Measurements from ENCODE around the gene STEAP3. TPM values are rescaled to one million over a fixed set of nuclear protein-coding genes. Genes with fewer than 3 reads are reported as not detected.

The STEAP3 gene
- polyA plus RNA-seq, 2 of the 4 experiments (the other 2 are of a cell fraction), result 23.5 to 30.2 TPM

GRCh38 chr2:119257198-119257597, 33.6 kb downstream of the STEAP3 start:
- H3K4me2 ChIP-seq, result no peak overlapping the region
- FAIRE-seq (no peak), ATAC-seq (no peak), DNase-seq (ENCODE audit: low read depth in 1 of 2, low spot score in 1 of 2) (no peak)
- ChIA-PET POLR2A (no interaction called here), CTCF (interaction anchor here (1.4 kb wide), 1 partner anchor 39 kb away, joined by 4 read pairs; no protein-coding TSS in a partner anchor)
- H3K27ac ChIP-seq, result peak overlapping the region; percentile 79 to 93; a peak in 3 of 6 replicates
- TF ChIP-seq HDAC2 (IDR thresholded peaks at IDR 0.05) (no peak), HOXA7 (CRISPR knock-in tag; IDR thresholded peaks at IDR 0.05) (no peak), CEBPB (IDR thresholded peaks at IDR 0.05) (no peak), PHF8 (IDR thresholded peaks at IDR 0.05; ENCODE audit: borderline replicate concordance, low read depth) (no peak), ZNF302 (CRISPR knock-in tag; IDR thresholded peaks at IDR 0.05) (no peak), ZSCAN20 (CRISPR knock-in tag; IDR thresholded peaks at IDR 0.05) (no peak), ZFP36 (IDR thresholded peaks at IDR 0.05; ENCODE audit: borderline replicate concordance, partially characterized antibody) (no peak), TFCP2L1 (CRISPR knock-in tag; IDR thresholded peaks at IDR 0.05) (no peak), HEYL (CRISPR knock-in tag; IDR thresholded peaks at IDR 0.05) (no peak), NFE2L2 (conservative IDR thresholded peaks at IDR 0.05; ENCODE audit: low read length) (no peak), NR3C1 (IDR thresholded peaks at IDR 0.05) (no peak), HES2 (IDR thresholded peaks at IDR 0.05) (no peak)
- H3K4me1 ChIP-seq, result peaks cover 45% of the 10 kb centered on the region
- H3K4me3 ChIP-seq, result no peak overlapping the region
- no peaks in the 10 kb centered on the region for H3K9me3 ChIP-seq
- 93% methylated on average over 9 of the region's 9 CpGs for WGBS (ENCODE audit: missing lambda C conversion rate)

- peak overlapping the region in 1 of 2 experiments; percentile 0; a peak in 1 of 6 replicates for H3K27ac ChIP-seq
- CTCF ChIA-PET, result interaction anchor here (1.0 to 1.9 kb wide), 6 partner anchors 11 to 395 kb away, joined by 3 to 8 read pairs (median 5); no protein-coding TSS in a partner anchor
- H3K4me3 ChIP-seq, result no peak overlapping the region
- H3K4me1 ChIP-seq, result peaks cover 23% of the 10 kb centered on the region
- ATAC-seq, result no peak
- no peak for FAIRE-seq
- WGBS (ENCODE audit: missing lambda C conversion rate), result 91% methylated on average over 5 of the region's 5 CpGs
- no peak for DNase-seq (ENCODE audit: low read depth in 1 of 2, low spot score in 1 of 2)
- H3K9me3 ChIP-seq, result no peaks in the 10 kb centered on the region
- POLR2A ChIA-PET, result no interaction called here
- H3K4me2 ChIP-seq, result no peak overlapping the region
- TF ChIP-seq RFX5 (IDR thresholded peaks at IDR 0.05), result no peak
- TF ChIP-seq MYC (IDR thresholded peaks at IDR 0.05; ENCODE audit: borderline replicate concordance, low read length), result no peak
- no peak for TF ChIP-seq CTCF (IDR thresholded peaks at IDR 0.05)
- no peak for TF ChIP-seq HOXB5 (CRISPR knock-in tag; IDR thresholded peaks at IDR 0.05)
- no peak for TF ChIP-seq ATOH8 (CRISPR knock-in tag; IDR thresholded peaks at IDR 0.05; ENCODE audit: low read depth)
Measured at GRCh38 chr2:119259296-119259860, 35.7 kb downstream of the STEAP3 start.

GRCh38 chr2:119260646-119261492, 37.2 kb downstream of the STEAP3 start:
- CTCF ChIA-PET, result interaction anchor here (0.8 to 1.8 kb wide), 5 partner anchors 18 to 379 kb away, joined by 3 to 6 read pairs (median 3); no protein-coding TSS in a partner anchor
- 87% methylated on average over 11 of the region's 11 CpGs for WGBS (ENCODE audit: missing lambda C conversion rate)
- TF ChIP-seq NR3C1 (IDR thresholded peaks at IDR 0.05) (no peak), PBX3 (IDR thresholded peaks at IDR 0.05) (no peak), EP300 (IDR thresholded peaks at IDR 0.05) (no peak), BCL3 (IDR thresholded peaks at IDR 0.05) (no peak), EHMT2 (IDR thresholded peaks at IDR 0.05; ENCODE audit: low read depth) (no peak), NPAS2 (CRISPR knock-in tag; IDR thresholded peaks at IDR 0.05; ENCODE audit: borderline replicate concordance) (no peak), JUNB (IDR thresholded peaks at IDR 0.05) (no peak), NFE2L2 (conservative IDR thresholded peaks at IDR 0.05; ENCODE audit: low read length) (no peak), CTCF (IDR thresholded peaks at IDR 0.05) (no peak), CEBPB (IDR thresholded peaks at IDR 0.05) (no peak), FOXS1 (CRISPR knock-in tag; IDR thresholded peaks at IDR 0.05) (no peak), GATA3 (IDR thresholded peaks at IDR 0.05; ENCODE audit: borderline replicate concordance) (no peak)

More at GRCh38 chr2:119260646-119261492, 37.2 kb downstream of the STEAP3 start:
- ATAC-seq (no peak), FAIRE-seq (no peak), DNase-seq (ENCODE audit: low read depth in 1 of 2, low spot score in 1 of 2) (no peak)
- Histone ChIP-seq H3K4me1 (peaks cover 9% of the 10 kb centered on the region), H3K4me2 (no peak overlapping the region), H3K4me3 (no peak overlapping the region), H3K9me3 (no peaks in the 10 kb centered on the region), H3K27ac (no peak overlapping the region)
- POLR2A ChIA-PET, result no interaction called here

All from A549 (cell line).